Stimulated activated effector memory CD8-positive, alpha-beta T cell treated with anti-CD3 and anti-CD28 coated beads, Interleukin-12 subunit alpha, Interleukin-12 subunit beta, amount 100 ng/mL, for 72 hours (primary cell): ENCODE measurements around the gene NUDT21.

Experiments
- ATAC-seq: fragments of 150-1000 bp; cut with Tn5 transposase; 2 replicates; pipeline ENCODE4 v1.10.0; 2021
- DNase-seq, 2 donors: peaks; one replicate each; pipeline ENCODE4 v3.0.0; 2021 to 2022; ENCODE audit warnings: low spot score in 2 of 2
- H3K27ac Mint-ChIP-seq: one replicate; pipeline ENCODE4 v1.8.0; 2022; ENCODE audit warnings: mild to moderate bottlenecking, mixed read lengths
- H3K36me3 Mint-ChIP-seq: one replicate; pipeline ENCODE4 v1.8.0; 2022; ENCODE audit warnings: mild to moderate bottlenecking, mixed read lengths
- H3K4me1 Mint-ChIP-seq: one replicate; pipeline ENCODE4 v1.8.0; 2022; ENCODE audit warnings: mixed read lengths
- H3K4me3 Mint-ChIP-seq: one replicate; pipeline ENCODE4 v1.8.0; 2022; ENCODE audit warnings: mild to moderate bottlenecking, mixed read lengths
- H3K9me3 Mint-ChIP-seq: one replicate; pipeline ENCODE4 v1.8.0; 2022; ENCODE audit warnings: mixed read lengths

The NUDT21 gene

DNA sequence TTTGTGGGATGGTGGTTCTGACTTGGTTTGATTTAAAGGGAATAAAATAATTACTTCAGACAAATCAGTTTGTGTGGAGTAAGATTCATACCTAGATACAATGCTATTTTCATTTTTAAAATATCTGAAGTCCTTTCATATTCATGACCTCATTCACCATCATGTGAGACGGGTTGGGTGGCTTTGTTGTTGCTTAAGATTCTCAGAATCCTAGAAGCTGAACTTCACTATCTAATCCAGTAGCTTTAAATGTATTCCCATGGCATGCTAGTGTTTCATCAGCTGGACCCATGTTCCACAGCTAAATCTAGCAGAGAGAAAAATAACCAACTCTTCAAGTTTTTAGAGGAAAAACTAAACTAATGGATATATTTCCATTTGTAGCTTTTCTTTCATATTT lies 23.0 kb downstream of the NUDT21 start:
- peak; percentile 29 for ATAC-seq
- H3K36me3 Mint-ChIP-seq = peaks cover 41% of the 10 kb centered on the region
- no peak overlapping the region for H3K4me3 Mint-ChIP-seq

DNA sequence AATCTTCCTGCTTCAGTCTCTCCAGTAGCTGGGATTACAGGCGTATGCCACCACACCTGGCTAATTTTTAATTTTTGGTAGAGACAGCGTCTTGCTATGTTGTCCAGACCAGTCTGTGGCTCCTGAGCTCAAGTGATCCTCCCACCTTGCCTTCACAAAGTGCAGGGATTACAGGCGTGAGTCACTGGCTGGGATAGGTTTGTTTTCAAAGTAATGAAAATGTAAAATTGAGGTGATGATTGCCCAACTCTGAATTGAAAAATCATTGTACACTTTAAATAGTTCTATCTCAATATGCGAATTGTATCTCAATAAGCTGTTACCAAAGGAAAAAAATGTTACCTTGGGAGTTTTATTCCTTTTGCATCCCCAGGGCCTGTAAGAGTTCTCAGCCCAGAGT lies 24.5 kb downstream of the NUDT21 start:
- no peak for DNase-seq
- H3K4me1 Mint-ChIP-seq = peaks cover 35% of the 10 kb centered on the region
- no peak for ATAC-seq
- no peak overlapping the region for H3K27ac Mint-ChIP-seq
- H3K36me3 Mint-ChIP-seq = peaks cover 26% of the 10 kb centered on the region
- H3K4me3 Mint-ChIP-seq = peak overlapping the region; percentile 87
- no peaks in the 10 kb centered on the region for H3K9me3 Mint-ChIP-seq

More for the DNA sequence above, 23.0 kb downstream of the NUDT21 start:
- peaks cover 20% of the 10 kb centered on the region for H3K4me1 Mint-ChIP-seq
- peak overlapping the region; percentile 29 for H3K27ac Mint-ChIP-seq
- DNase-seq = no peak
- H3K9me3 Mint-ChIP-seq = no peaks in the 10 kb centered on the region

DNA sequence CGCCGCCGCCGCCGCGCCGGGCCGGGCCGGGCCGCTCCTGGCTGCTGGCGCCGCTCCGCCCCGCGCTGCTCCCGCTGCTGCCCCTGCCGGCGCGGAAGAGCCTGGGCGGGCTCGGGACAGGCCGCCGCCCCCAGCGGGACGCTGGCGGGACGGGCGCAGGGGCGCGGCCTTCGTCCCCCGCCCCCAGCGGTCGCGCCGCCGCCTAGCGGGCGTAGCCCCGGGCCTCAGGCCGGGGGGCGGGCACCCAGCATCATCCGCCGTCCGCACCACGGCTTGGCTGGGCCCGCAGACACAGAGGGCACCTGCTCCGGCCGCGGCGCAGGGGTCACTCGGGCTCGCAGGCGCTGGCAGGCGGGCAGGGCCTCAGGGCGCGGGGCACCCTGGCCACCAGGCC lies 25.7 kb downstream of the NUDT21 start, which contains the start of gene AMFR:
Gene AMFR (minus strand): TSS at position 107 of the 394 bp plus-strand sequence. CDS start 218 bp downstream, outside the sequence.
- ATAC-seq (peak; percentile 94), DNase-seq (peak; percentile 72 to 79)
- no peaks in the 10 kb centered on the region for H3K9me3 Mint-ChIP-seq
- peak within 1 kb of the TSS; percentile 87 for H3K4me3 Mint-ChIP-seq
- H3K27ac Mint-ChIP-seq = peak within 1 kb of the TSS; percentile 87
- H3K4me1 Mint-ChIP-seq = peaks cover 42% of the 10 kb centered on the region
- H3K36me3 Mint-ChIP-seq = peaks cover 14% of the 10 kb centered on the region

- DNase-seq (peak; percentile 18 to 77), ATAC-seq (peak; percentile 69)
- Mint-ChIP-seq H3K36me3 (peaks cover 9% of the 10 kb centered on the region), H3K27ac (peak overlapping the region; percentile 87), H3K9me3 (no peaks in the 10 kb centered on the region), H3K4me3 (peak overlapping the region; percentile 87), H3K4me1 (peaks cover 47% of the 10 kb centered on the region)
Measured at GRCh38 chr16:56424791-56425438, 26.2 kb downstream of the NUDT21 start.

- DNase-seq = no peak
- peaks cover 4% of the 10 kb centered on the region for H3K36me3 Mint-ChIP-seq
- H3K27ac Mint-ChIP-seq = peak overlapping the region; percentile 87
- H3K4me3 Mint-ChIP-seq = peak overlapping the region; percentile 87
- H3K4me1 Mint-ChIP-seq = peaks cover 47% of the 10 kb centered on the region
- no peaks in the 10 kb centered on the region for H3K9me3 Mint-ChIP-seq
- no peak for ATAC-seq
Measured at GRCh38 chr16:56424404-56424764, 26.7 kb downstream of the NUDT21 start.

- Mint-ChIP-seq H3K27ac (peak overlapping the region; percentile 87), H3K4me1 (peaks cover 47% of the 10 kb centered on the region), H3K36me3 (no peaks in the 10 kb centered on the region)
Measured at GRCh38 chr16:56423584-56424403, 27.3 kb downstream of the NUDT21 start.

GRCh38 chr16:56422896-56423441 lies 28.2 kb downstream of the NUDT21 start:
- Mint-ChIP-seq H3K27ac (peak overlapping the region; percentile 1), H3K9me3 (no peaks in the 10 kb centered on the region), H3K36me3 (no peaks in the 10 kb centered on the region), H3K4me3 (peak overlapping the region; percentile 87), H3K4me1 (peaks cover 47% of the 10 kb centered on the region)
- DNase-seq (no peak), ATAC-seq (no peak)

More at GRCh38 chr16:56423584-56424403, 27.3 kb downstream of the NUDT21 start:
- H3K9me3 Mint-ChIP-seq = no peaks in the 10 kb centered on the region
- DNase-seq (no peak), ATAC-seq (no peak)
- peak overlapping the region; percentile 87 for H3K4me3 Mint-ChIP-seq

- DNase-seq (no peak), ATAC-seq (no peak)
- Mint-ChIP-seq H3K4me1 (peaks cover 47% of the 10 kb centered on the region), H3K9me3 (no peaks in the 10 kb centered on the region), H3K27ac (peak overlapping the region; percentile 1), H3K4me3 (peak overlapping the region; percentile 87), H3K36me3 (no peaks in the 10 kb centered on the region)
Measured at GRCh38 chr16:56421976-56422669, 29.0 kb downstream of the NUDT21 start.

GRCh38 chr16:56421313-56421712 lies 29.8 kb downstream of the NUDT21 start:
- no peak for DNase-seq
- no peak for ATAC-seq
- Mint-ChIP-seq H3K27ac (peak overlapping the region; percentile 1), H3K4me3 (no peak overlapping the region), H3K4me1 (peaks cover 47% of the 10 kb centered on the region), H3K36me3 (no peaks in the 10 kb centered on the region), H3K9me3 (no peaks in the 10 kb centered on the region)

DNA sequence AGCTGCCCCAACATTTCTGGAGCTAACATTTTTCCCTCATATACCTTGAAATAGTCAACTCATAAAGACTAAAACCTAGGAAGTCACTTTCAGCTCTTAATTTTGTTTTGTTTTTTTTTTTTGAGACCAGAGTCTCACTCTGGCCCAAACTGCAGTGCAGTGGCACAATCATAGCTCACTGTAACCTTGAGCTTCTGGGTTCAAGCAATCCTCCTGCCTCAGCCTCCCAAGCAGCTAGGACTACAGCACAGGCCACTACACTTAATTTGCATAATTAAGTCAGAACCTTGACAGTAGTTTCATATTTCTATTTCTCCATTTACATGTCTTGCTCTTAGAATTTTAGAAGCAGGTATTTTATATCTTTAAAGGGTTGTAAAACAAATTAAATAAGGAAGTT lies 30.5 kb downstream of the NUDT21 start:
- Mint-ChIP-seq H3K9me3 (no peaks in the 10 kb centered on the region), H3K4me1 (peaks cover 42% of the 10 kb centered on the region), H3K4me3 (no peak overlapping the region), H3K36me3 (no peaks in the 10 kb centered on the region), H3K27ac (no peak overlapping the region)
- ATAC-seq = no peak
- no peak for DNase-seq

DNA sequence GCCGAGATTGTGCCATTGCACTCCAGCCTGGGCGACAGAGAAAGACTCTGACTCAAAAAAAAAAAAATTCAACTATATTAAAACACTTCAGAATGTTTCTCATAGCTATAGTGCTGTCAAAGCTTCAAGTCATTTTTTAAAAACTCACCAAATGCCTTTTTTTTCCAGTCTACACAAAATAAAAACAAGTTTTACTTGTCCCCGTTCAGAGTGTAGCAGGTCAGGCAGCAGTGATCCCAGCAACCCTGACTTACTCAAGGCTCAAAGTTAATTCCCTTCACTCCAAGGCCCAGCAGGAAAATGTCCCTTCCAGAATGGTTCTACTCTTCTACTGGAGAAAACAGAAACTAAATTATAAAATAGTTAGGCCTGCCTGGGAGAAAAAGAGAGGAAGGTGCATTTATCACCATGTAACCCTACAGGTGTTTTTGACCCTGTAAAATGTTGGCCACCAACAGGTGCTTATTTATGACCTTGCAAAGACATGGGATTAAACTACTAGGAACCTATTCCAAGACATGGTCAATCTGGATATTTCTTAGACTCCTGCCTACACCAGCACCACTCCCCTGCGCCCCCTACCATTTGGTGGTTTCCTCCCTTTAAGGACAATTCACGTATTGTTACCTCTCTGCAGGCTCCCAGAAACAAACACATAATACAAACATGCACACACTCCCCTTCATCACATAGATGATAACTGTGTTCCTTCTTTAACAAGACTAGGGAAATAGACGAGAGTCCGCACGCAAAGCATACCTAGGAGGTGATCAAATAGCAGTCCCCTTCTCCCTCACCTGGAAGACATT lies 31.2 kb downstream of the NUDT21 start:
- DNase-seq = no peak
- Mint-ChIP-seq H3K36me3 (no peaks in the 10 kb centered on the region), H3K4me1 (peaks cover 42% of the 10 kb centered on the region), H3K27ac (no peak overlapping the region), H3K4me3 (no peak overlapping the region), H3K9me3 (no peaks in the 10 kb centered on the region)
- no peak for ATAC-seq

DNA sequence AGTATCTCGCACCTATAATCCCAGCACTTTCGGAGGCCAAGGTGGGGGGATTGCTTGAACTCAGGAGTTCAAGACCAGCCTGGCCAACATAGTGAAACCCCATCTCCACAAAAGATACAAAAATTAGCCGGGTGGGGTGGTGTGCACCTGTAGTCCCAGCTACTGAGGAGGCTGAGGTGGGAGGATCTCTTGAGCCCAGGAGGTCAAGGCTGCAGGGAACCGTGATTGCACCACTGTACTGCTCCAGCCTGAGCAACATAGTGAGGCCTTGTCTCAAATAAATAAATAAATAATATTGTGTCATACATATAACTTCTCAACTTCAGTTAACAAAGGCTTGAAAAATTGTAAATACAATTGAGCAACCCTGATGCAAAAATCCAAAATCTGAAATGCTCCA lies 34.0 kb downstream of the NUDT21 start:
- Mint-ChIP-seq H3K9me3 (no peaks in the 10 kb centered on the region), H3K4me3 (no peak overlapping the region), H3K4me1 (peaks cover 18% of the 10 kb centered on the region), H3K36me3 (peaks cover 22% of the 10 kb centered on the region), H3K27ac (no peak overlapping the region)
- ATAC-seq = no peak
- no peak for DNase-seq

DNA sequence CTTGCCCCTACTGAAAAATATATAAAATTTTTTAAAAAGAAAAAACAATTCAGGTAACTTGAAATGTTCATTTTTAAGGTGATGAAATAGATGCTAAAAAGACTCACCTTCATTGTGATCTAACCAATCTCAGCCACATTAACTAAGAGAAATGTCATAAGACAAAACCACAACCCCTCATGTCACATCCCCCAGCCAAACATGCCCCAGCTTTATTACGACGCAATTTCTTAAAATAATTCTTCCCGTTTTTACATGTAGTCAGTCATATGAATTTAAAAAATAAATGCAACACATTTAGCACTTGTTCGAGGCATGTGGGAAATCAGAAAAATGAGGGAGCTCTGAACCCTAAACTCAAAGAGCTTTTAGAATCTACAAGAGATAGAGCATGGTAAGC lies 35.3 kb downstream of the NUDT21 start:
- no peak for DNase-seq
- Mint-ChIP-seq H3K9me3 (no peaks in the 10 kb centered on the region), H3K4me1 (peaks cover 9% of the 10 kb centered on the region), H3K4me3 (no peak overlapping the region), H3K27ac (no peak overlapping the region), H3K36me3 (peaks cover 34% of the 10 kb centered on the region)
- no peak for ATAC-seq

- DNase-seq = no peak
- H3K9me3 Mint-ChIP-seq = no peaks in the 10 kb centered on the region
- H3K36me3 Mint-ChIP-seq = peaks cover 49% of the 10 kb centered on the region
- no peak overlapping the region for H3K27ac Mint-ChIP-seq
- no peak overlapping the region for H3K4me3 Mint-ChIP-seq
- ATAC-seq = no peak
- H3K4me1 Mint-ChIP-seq = no peaks in the 10 kb centered on the region
Measured at GRCh38 chr16:56414366-56414765, 36.8 kb downstream of the NUDT21 start.
